OCI-LY1 (cell line): Measurements from ENCODE around the gene MCUB.
A peak's percentile ranks its signal among the peaks of the same experiment; 100 is the strongest.

Source experiments
- H2AFZ ChIP-seq: fragments of 200-600 bp; sonication (generic), shearing (Covaris generic); 2 replicates; pipeline ENCODE4 v1.6.0; 2014; ENCODE audit warnings: antibody characterized with exemption, mild to moderate bottlenecking, low read length
- H3F3A ChIP-seq: fragments of 200-600 bp; sonication (generic), shearing (Covaris generic); 2 replicates; pipeline ENCODE4 v1.6.0; 2014; ENCODE audit warnings: mild to moderate bottlenecking, antibody characterized with exemption, low read length, moderate library complexity; ENCODE audit not compliant: insufficient read depth
- H3K27ac ChIP-seq: fragments of 200-600 bp; sonication (generic); 2 replicates; pipeline ENCODE4 v1.5.1; 2014; ENCODE audit warnings: low read length, mixed run types, mild to moderate bottlenecking, low read depth; ENCODE audit not compliant: poor library complexity, severe bottlenecking
- H3K27me3 ChIP-seq: fragments of 200-600 bp; sonication (generic); 2 replicates; pipeline ENCODE4 v1.6.0; 2014; ENCODE audit warnings: antibody characterized with exemption, mild to moderate bottlenecking, low read length, moderate library complexity; ENCODE audit not compliant: insufficient read depth
- H3K36me3 ChIP-seq: fragments of 200-600 bp; sonication (generic); 2 replicates; pipeline ENCODE4 v1.6.1; 2014; ENCODE audit warnings: mild to moderate bottlenecking, antibody characterized with exemption, low read length, moderate library complexity, mixed read lengths; ENCODE audit not compliant: insufficient read depth
- H3K4me1 ChIP-seq: fragments of 200-600 bp; sonication (generic); 2 replicates; pipeline ENCODE4 v1.5.1; 2014; ENCODE audit warnings: mild to moderate bottlenecking, low read length, moderate library complexity; ENCODE audit not compliant: insufficient read depth, severe bottlenecking
- H3K4me2 ChIP-seq: fragments of 200-600 bp; sonication (generic), shearing (Covaris generic); 2 replicates; pipeline ENCODE4 v1.6.1; 2014; ENCODE audit warnings: low read length
- H3K4me3 ChIP-seq: fragments of 200-600 bp; sonication (generic); 2 replicates; pipeline ENCODE4 v1.5.1; 2014; ENCODE audit warnings: low read length, low read depth, mild to moderate bottlenecking, mixed read lengths; ENCODE audit not compliant: poor library complexity, severe bottlenecking
- H3K79me2 ChIP-seq: fragments of 200-600 bp; shearing (Covaris generic); 2 replicates; pipeline ENCODE4 v1.6.1; 2016; ENCODE audit warnings: mixed run types, low read length, mixed read lengths; ENCODE audit not compliant: insufficient read depth
- H3K9ac ChIP-seq: fragments of 200-600 bp; sonication (generic), shearing (Covaris generic); 2 replicates; pipeline ENCODE4 v1.6.1; 2014; ENCODE audit warnings: mild to moderate bottlenecking, low read length, mixed read lengths
- H3K9me2 ChIP-seq: fragments of 200-600 bp; sonication (generic), shearing (Covaris generic); 2 replicates; pipeline ENCODE4 v1.6.1; 2014; ENCODE audit warnings: low read depth, mild to moderate bottlenecking, low read length, mixed read lengths
- H3K9me3 ChIP-seq: fragments of 200-600 bp; shearing (Covaris generic); 2 replicates; pipeline ENCODE4 v1.6.1; 2014; ENCODE audit warnings: low read length, mixed read lengths
- H4K20me1 ChIP-seq: fragments of 200-600 bp; sonication (generic), shearing (Covaris generic); 2 replicates; pipeline ENCODE4 v1.6.0; 2016; ENCODE audit warnings: mild to moderate bottlenecking, low read length; ENCODE audit not compliant: insufficient read depth
- EZH2 ChIP-seq: fragments of 200-600 bp; sonication (generic), shearing (Covaris generic); IDR thresholded peaks from 2 replicates; pipeline ENCODE4 v1.8.0; 2017; ENCODE audit warnings: borderline replicate concordance, mixed run types, mild to moderate bottlenecking, antibody characterized with exemption, low read length, moderate library complexity, mixed read lengths
- TF ChIP-seq, protein P1 (sequence below): fragments of 200-600 bp; sonication (generic), shearing (Covaris generic); IDR thresholded peaks from 2 replicates; pipeline ENCODE4 v1.5.1; 2017; ENCODE audit warnings: mild to moderate bottlenecking, antibody characterized with exemption, low read length, moderate library complexity, mixed read lengths

Gene MCUB

DNA sequence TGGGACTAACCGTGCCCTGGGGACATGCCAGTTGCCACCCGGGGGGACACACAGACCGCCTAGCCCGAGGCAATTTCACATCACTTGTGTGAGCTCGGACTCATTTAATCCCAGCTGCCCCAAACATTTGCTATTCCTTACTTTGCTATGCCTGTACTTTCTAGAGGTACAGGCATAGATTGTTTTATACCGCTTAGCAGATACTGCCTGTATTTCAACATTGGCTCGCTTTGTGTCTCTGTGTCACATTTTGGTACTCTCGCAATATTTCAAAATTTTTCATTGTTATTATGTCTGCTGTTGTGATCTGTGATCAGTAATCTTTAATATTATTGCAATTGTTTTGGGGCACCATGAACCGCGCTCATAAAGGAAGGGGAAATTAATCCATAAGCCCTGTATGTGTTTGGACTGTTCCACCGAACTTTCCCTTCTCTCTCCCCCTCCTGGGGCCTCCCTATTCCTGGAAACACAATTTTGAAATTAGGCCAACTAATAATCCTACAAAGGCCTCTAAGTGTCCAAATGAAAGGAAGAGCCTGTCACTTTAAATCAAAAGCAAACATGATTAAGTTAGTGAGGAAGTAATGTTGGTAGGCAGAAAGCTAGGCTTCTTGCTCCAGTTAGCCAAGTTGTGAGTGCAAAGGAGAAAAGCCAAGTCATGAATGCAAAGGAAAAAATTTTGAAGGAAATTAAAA lies 143.8 kb downstream of the MCUB start:
- Histone ChIP-seq H3K36me3 (no peaks in the 10 kb centered on the region), H3K27me3 (no peaks in the 10 kb centered on the region), H3K4me1 (peaks cover 18% of the 10 kb centered on the region), H3K9me3 (no peaks in the 10 kb centered on the region), H3K4me2 (peak overlapping the region; percentile 68), H2AFZ (peak overlapping the region; percentile 15; the same call in 1 of the 2 replicates), H3K9me2 (no peaks in the 10 kb centered on the region), H3K79me2 (no peaks in the 10 kb centered on the region), H4K20me1 (no peaks in the 10 kb centered on the region), H3K27ac (no peak overlapping the region), H3K4me3 (peak overlapping the region; percentile 75), H3K9ac (peak overlapping the region; percentile 63), H3F3A (no peaks in the 10 kb centered on the region)
- TF ChIP-seq EZH2: no peak
- TF ChIP-seq, protein P1, sequence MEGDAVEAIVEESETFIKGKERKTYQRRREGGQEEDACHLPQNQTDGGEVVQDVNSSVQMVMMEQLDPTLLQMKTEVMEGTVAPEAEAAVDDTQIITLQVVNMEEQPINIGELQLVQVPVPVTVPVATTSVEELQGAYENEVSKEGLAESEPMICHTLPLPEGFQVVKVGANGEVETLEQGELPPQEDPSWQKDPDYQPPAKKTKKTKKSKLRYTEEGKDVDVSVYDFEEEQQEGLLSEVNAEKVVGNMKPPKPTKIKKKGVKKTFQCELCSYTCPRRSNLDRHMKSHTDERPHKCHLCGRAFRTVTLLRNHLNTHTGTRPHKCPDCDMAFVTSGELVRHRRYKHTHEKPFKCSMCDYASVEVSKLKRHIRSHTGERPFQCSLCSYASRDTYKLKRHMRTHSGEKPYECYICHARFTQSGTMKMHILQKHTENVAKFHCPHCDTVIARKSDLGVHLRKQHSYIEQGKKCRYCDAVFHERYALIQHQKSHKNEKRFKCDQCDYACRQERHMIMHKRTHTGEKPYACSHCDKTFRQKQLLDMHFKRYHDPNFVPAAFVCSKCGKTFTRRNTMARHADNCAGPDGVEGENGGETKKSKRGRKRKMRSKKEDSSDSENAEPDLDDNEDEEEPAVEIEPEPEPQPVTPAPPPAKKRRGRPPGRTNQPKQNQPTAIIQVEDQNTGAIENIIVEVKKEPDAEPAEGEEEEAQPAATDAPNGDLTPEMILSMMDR: no peak

DNA sequence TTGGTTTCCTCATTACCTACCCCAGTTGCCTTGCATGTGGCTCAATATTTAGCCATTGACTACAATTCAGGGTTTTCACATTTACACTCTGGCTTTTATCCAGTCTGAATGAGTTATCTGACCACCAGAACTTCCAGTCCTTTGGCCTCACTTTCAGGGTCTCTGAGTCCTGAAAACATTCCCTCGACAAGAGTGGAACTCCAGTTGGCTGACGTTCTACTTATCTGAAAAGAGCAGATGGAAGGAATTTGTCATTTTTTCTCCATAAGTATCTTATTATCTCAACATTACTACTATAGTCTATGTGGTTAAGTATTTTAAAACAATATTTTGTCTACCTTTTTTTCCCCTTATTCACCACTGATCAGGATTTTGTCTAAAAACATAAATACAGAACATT lies 148.4 kb downstream of the MCUB start:
- TF ChIP-seq, protein P1: no peak
- no peak for TF ChIP-seq EZH2
- no peaks in the 10 kb centered on the region for H3K27me3 ChIP-seq
- peaks cover 21% of the 10 kb centered on the region for H3K36me3 ChIP-seq
- H3F3A ChIP-seq: no peaks in the 10 kb centered on the region
- no peaks in the 10 kb centered on the region for H4K20me1 ChIP-seq
- H3K79me2 ChIP-seq: no peaks in the 10 kb centered on the region
- peaks cover 6% of the 10 kb centered on the region for H3K4me1 ChIP-seq
- H3K9me3 ChIP-seq: no peaks in the 10 kb centered on the region
- H3K4me3 ChIP-seq: no peak overlapping the region
- no peak overlapping the region for H3K9ac ChIP-seq
- no peak overlapping the region for H3K27ac ChIP-seq
- no peak overlapping the region for H2AFZ ChIP-seq
- H3K9me2 ChIP-seq: no peaks in the 10 kb centered on the region
- H3K4me2 ChIP-seq: no peak overlapping the region

GRCh38 chr4:109708990-109709389 lies 148.9 kb downstream of the MCUB start:
- Histone ChIP-seq H3K4me2 (no peak overlapping the region), H3K9ac (no peak overlapping the region), H3K4me1 (peaks cover under 1% of the 10 kb centered on the region), H3F3A (no peaks in the 10 kb centered on the region), H3K79me2 (no peaks in the 10 kb centered on the region), H3K27ac (no peak overlapping the region), H3K36me3 (peaks cover 27% of the 10 kb centered on the region), H3K27me3 (no peaks in the 10 kb centered on the region), H2AFZ (no peak overlapping the region), H3K4me3 (no peak overlapping the region), H3K9me3 (no peaks in the 10 kb centered on the region), H4K20me1 (no peaks in the 10 kb centered on the region), H3K9me2 (no peaks in the 10 kb centered on the region)
- TF ChIP-seq, protein P1: no peak
- no peak for TF ChIP-seq EZH2
